H54 (cell line): Measurements from ENCODE around the gene KRT3.

ENCODE experiments used
- DNase-seq: peaks from one replicate; pipeline ENCODE4 v3.0.0; 2011; ENCODE audit warnings: low spot score, mixed read lengths; ENCODE audit not compliant: insufficient read length
- FAIRE-seq: peaks from 3 replicates; lab custom pipeline; 2011; peaks lifted over from hg19 to GRCh38; lab: Jason Lieb, UNC
- POLR2A ChIP-seq: IDR thresholded peaks from 2 replicates; pipeline ENCODE4 v1.6.1; 2011; ENCODE audit warnings: low read depth, mild to moderate bottlenecking, low read length

The KRT3 gene

GRCh38 chr12:52822771-52823510, 27.0 kb upstream of the KRT3 start:
- TF ChIP-seq POLR2A = no peak
- DNase-seq (no peak), FAIRE-seq (no peak)

GRCh38 chr12:52821826-52822660, 26.1 kb upstream of the KRT3 start:
- TF ChIP-seq POLR2A = no peak
- DNase-seq = peak; percentile 38
- FAIRE-seq = no peak

GRCh38 chr12:52821071-52821730, 25.3 kb upstream of the KRT3 start:
- FAIRE-seq = no peak

GRCh38 chr12:52820521-52820920, 24.6 kb upstream of the KRT3 start:
- FAIRE-seq (no peak), DNase-seq (no peak)
- no peak for TF ChIP-seq POLR2A

More at GRCh38 chr12:52821071-52821730, 25.3 kb upstream of the KRT3 start:
- no peak for DNase-seq
- no peak for TF ChIP-seq POLR2A

GRCh38 chr12:52819731-52820510, 24.0 kb upstream of the KRT3 start:
- no peak for DNase-seq
- no peak for FAIRE-seq
- TF ChIP-seq POLR2A = no peak

- TF ChIP-seq POLR2A = no peak
- DNase-seq (no peak), FAIRE-seq (no peak)
Measured at GRCh38 chr12:52818887-52819420, 23.0 kb upstream of the KRT3 start.

- no peak for DNase-seq
- no peak for FAIRE-seq
- no peak for TF ChIP-seq POLR2A
Measured at GRCh38 chr12:52818388-52818787, 22.5 kb upstream of the KRT3 start.

- no peak for DNase-seq
- no peak for FAIRE-seq
- TF ChIP-seq POLR2A = no peak
Measured at GRCh38 chr12:52817699-52818238, 21.9 kb upstream of the KRT3 start.

GRCh38 chr12:52817003-52817698, 21.2 kb upstream of the KRT3 start:
- TF ChIP-seq POLR2A = no peak
- no peak for FAIRE-seq
- DNase-seq = no peak

GRCh38 chr12:52815676-52816588, 20.0 kb upstream of the KRT3 start:
- FAIRE-seq = no peak
- TF ChIP-seq POLR2A = no peak
- DNase-seq = no peak

- FAIRE-seq = no peak
- TF ChIP-seq POLR2A = no peak
- DNase-seq = no peak
Measured at GRCh38 chr12:52815161-52815560, 19.2 kb upstream of the KRT3 start.
